IMR-90 (cell line): ENCODE results near the gene JAKMIP3. TPM values are rescaled to one million over a fixed set of nuclear protein-coding genes. Genes with fewer than 3 reads are reported as not detected.

Source experiments
- ATAC-seq: fragments of 200-7000 bp; cut with Tn5 transposase; 2 replicates; pipeline ENCODE4 v1.9.1; 2020; ENCODE audit warnings: low read depth, mild to moderate bottlenecking, moderate library complexity
- BruUV-seq: library from RNA; stranded (reverse); fragments of 400-500 nt; replicated peaks from 2 replicates; lab custom pipeline; 2021; lab: Mats Ljungman, UMichigan
- CTCF ChIA-PET: fragments of 300-600 bp; formaldehyde crosslinking; extraction: SDS; loops from one replicate; lab custom pipeline; 2021; ENCODE audit warnings: antibody characterized with exemption; lab: Yijun Ruan, JAX
- POLR2A ChIA-PET: fragments of 300-600 bp; sonication (Branson Sonifier 250); formaldehyde crosslinking; loops from one replicate; lab custom pipeline; 2022; ENCODE audit warnings: antibody characterized with exemption; ENCODE audit not compliant: unreplicated experiment; lab: Charles Lee
- DNase-seq: peaks from one replicate; pipeline ENCODE4 v3.0.0; 2013
- H2AFZ ChIP-seq: replicated peaks from 2 replicates; pipeline ENCODE3; 2013; ENCODE audit warnings: low read length, mild to moderate bottlenecking; ENCODE audit not compliant: poor library complexity
- H2AK5ac ChIP-seq: 2 replicates; pipeline ENCODE4 v1.6.1; 2013; ENCODE audit warnings: low read depth, low read length, inconsistent platforms
- H2AK9ac ChIP-seq: replicated peaks from 2 replicates; pipeline ENCODE3; 2013; ENCODE audit warnings: mild to moderate bottlenecking, low read depth, low read length, moderate library complexity; ENCODE audit not compliant: poor library complexity
- H2BK120ac ChIP-seq: 2 replicates; pipeline ENCODE4 v1.6.1; 2013; ENCODE audit warnings: low read depth, low read length, inconsistent platforms
- H2BK15ac ChIP-seq: 3 replicates; pipeline ENCODE4 v1.6.1; 2013; ENCODE audit warnings: low read depth, low read length, inconsistent platforms
- H2BK20ac ChIP-seq: 2 replicates; pipeline ENCODE4 v1.6.1; 2013; ENCODE audit warnings: low read depth, mild to moderate bottlenecking, inconsistent platforms, low read length, moderate library complexity
- H2BK5ac ChIP-seq: 2 replicates; pipeline ENCODE4 v1.6.1; 2013; ENCODE audit warnings: mild to moderate bottlenecking, low read depth, low read length, inconsistent platforms; ENCODE audit not compliant: poor library complexity, severe bottlenecking
- H3K14ac ChIP-seq: replicated peaks from 2 replicates; pipeline ENCODE4 v1.6.1; 2013; ENCODE audit warnings: low read depth, low read length, inconsistent platforms
- H3K18ac ChIP-seq: 2 replicates; pipeline ENCODE4 v1.6.1; 2013; ENCODE audit warnings: low read depth, low read length, control low read depth
- H3K23ac ChIP-seq: 2 replicates; pipeline ENCODE4 v1.6.1; 2013; ENCODE audit warnings: low read depth, low read length, inconsistent platforms
- H3K27ac ChIP-seq: 2 replicates; pipeline ENCODE4 v1.5.1; 2013; ENCODE audit warnings: mild to moderate bottlenecking, control low read depth, low read length; ENCODE audit not compliant: insufficient read depth
- H3K27me3 ChIP-seq: 2 replicates; pipeline ENCODE4 v1.6.1; 2013; ENCODE audit warnings: low read length; ENCODE audit not compliant: control insufficient read depth, insufficient read depth
- H3K36me3 ChIP-seq: 2 replicates; pipeline ENCODE4 v1.6.1; 2013; ENCODE audit warnings: low read length, mixed read lengths; ENCODE audit not compliant: control insufficient read depth, insufficient read depth
- H3K4ac ChIP-seq: 2 replicates; pipeline ENCODE4 v1.6.1; 2013; ENCODE audit warnings: low read depth, low read length, inconsistent platforms
- H3K4me1 ChIP-seq: 2 replicates; pipeline ENCODE4 v1.6.1; 2013; ENCODE audit warnings: low read length, mixed read lengths; ENCODE audit not compliant: control insufficient read depth, insufficient read depth
- H3K4me2 ChIP-seq: 2 replicates; pipeline ENCODE4 v1.6.1; 2013; ENCODE audit warnings: low read depth, mild to moderate bottlenecking, control low read depth, low read length, moderate library complexity
- H3K4me3 ChIP-seq: 2 replicates; pipeline ENCODE4 v1.5.1; 2013; ENCODE audit warnings: low read depth, mild to moderate bottlenecking, control low read depth, low read length, moderate library complexity; ENCODE audit not compliant: insufficient read depth
- H3K56ac ChIP-seq: 2 replicates; pipeline ENCODE4 v1.6.1; 2013; ENCODE audit warnings: low read length, inconsistent platforms; ENCODE audit not compliant: insufficient read depth; ENCODE audit errors: extremely low read depth
- H3K79me1 ChIP-seq, 2 experiments: 2 replicates each; pipeline ENCODE4 v1.6.1; 2013; ENCODE audit warnings: low read length in 2 of 2, inconsistent platforms in 1 of 2, low read depth in 1 of 2
- H3K9ac ChIP-seq: 2 replicates; pipeline ENCODE4 v1.6.1; 2013; ENCODE audit warnings: low read depth, low read length, control low read depth
- H3K9me1 ChIP-seq: 2 replicates; pipeline ENCODE4 v1.6.1; 2013; ENCODE audit warnings: low read length, inconsistent platforms; ENCODE audit not compliant: insufficient read depth
- H3K9me3 ChIP-seq: 2 replicates; pipeline ENCODE4 v1.6.1; 2013; ENCODE audit warnings: low read length; ENCODE audit not compliant: control insufficient read depth, insufficient read depth
- H4K20me1 ChIP-seq: 2 replicates; pipeline ENCODE4 v1.6.1; 2013; ENCODE audit warnings: low read length, inconsistent platforms; ENCODE audit not compliant: insufficient read depth
- H4K5ac ChIP-seq: 2 replicates; pipeline ENCODE4 v1.6.1; 2013; ENCODE audit warnings: mild to moderate bottlenecking, low read depth, low read length, control low read depth
- H4K8ac ChIP-seq, 2 experiments: 2 replicates each; pipeline ENCODE4 v1.6.1; 2013; ENCODE audit warnings: low read depth in 2 of 2, low read length in 2 of 2, control low read depth in 1 of 2, inconsistent platforms in 1 of 2
- H4K91ac ChIP-seq: 2 replicates; pipeline ENCODE4 v1.6.1; 2013; ENCODE audit warnings: low read depth, low read length, inconsistent platforms; ENCODE audit not compliant: insufficient read depth
- CEBPB ChIP-seq: IDR thresholded peaks from 2 replicates; pipeline ENCODE4 v1.6.1; 2012; ENCODE audit warnings: low read depth, low read length, improper control_type of control experiment
- RCOR1 ChIP-seq: IDR thresholded peaks from 2 replicates; pipeline ENCODE4 v1.6.1; 2012; ENCODE audit warnings: mild to moderate bottlenecking, low read length, improper control_type of control experiment; ENCODE audit not compliant: insufficient replicate concordance
- WGBS, 2 experiments: methylation state at CpG; one replicate each; pipeline versions ENCODE4 v1.1.5 to v1.1.7; 2013; ENCODE audit warnings: missing lambda C conversion rate in 2 of 2; ENCODE audit not compliant: insufficient read length in 1 of 2; ENCODE audit errors: extremely low coverage in 2 of 2; 5-methylcytosine and 5-hydroxymethylcytosine counted together
- dilution Hi-C: fragments of 300-500 bp; cut with HindIII; formaldehyde crosslinking; loops from one replicate; pipeline ENCODE4 v1.14.3; 2018; ENCODE audit warnings: low sequenced_read_pairs; ENCODE audit not compliant: unreplicated experiment
- in situ Hi-C: fragments of 300-500 bp; cut with MboI; formaldehyde crosslinking; loops from 3 replicates; pipeline ENCODE4 v1.14.3; 2019; ENCODE audit warnings: low sequenced_read_pairs, inconsistent platforms, mixed read lengths
- intact Hi-C: fragments of 100-400 bp; cut with micrococcal nuclease; formaldehyde crosslinking; loops from 2 replicates; pipeline ENCODE4 v1.10.0; 2022
- polyA plus RNA-seq, 3 experiments: library from polyadenylated mRNA; depleted of rRNA; stranded (reverse); fragments of >200 nt; gene quantifications; 2 replicates each; pipeline ENCODE4 v1.2.3, GENCODE V29; 2012; ENCODE audit warnings: low replicate concordance in 1 of 3
- total RNA-seq: library from RNA; depleted of rRNA; stranded (reverse); fragments of >200 nt; gene quantifications from 2 replicates; pipeline ENCODE4 v1.2.3, GENCODE V29; 2012
- TF ChIP-seq, protein P1 (sequence below): fragments of 150-350 bp; IDR thresholded peaks from 2 replicates; pipeline ENCODE4 v1.6.1; 2017; ENCODE audit warnings: mild to moderate bottlenecking, antibody characterized with exemption, low read length, low read depth

JAKMIP3 gene
- total and polyA plus RNA-seq, 2 of the 4 experiments (the other 2 are of a cell fraction): under 0.01 to 0.22 TPM

DNA sequence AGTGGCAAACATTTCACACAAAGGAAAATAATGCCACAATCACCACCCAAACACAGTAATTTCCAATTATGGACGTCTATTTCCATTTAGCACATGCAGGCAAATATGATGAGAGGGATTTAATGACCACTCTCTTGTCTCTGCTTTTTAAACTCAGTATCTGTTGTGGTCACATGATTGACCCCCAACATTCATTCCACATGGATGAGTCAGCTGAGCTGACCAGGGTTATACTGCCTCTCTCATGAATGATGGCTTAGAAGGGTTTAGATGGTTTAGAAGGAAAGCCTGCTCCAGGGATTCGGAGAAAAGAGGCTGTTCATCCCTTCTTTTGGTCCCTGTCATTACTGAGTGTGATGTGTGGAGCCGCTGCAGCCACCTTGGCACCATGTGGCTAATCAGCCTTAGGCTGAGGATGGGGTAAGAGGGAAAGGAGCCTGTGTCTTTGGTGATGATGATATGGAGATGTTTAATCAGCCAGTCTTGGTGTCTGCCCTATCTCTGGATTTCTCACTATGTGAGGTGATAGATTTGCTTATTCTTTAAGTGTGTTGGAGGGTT lies 38.2 kb upstream of the JAKMIP3 start:
- no peak overlapping the region for H3K18ac ChIP-seq
- H3K4me1 ChIP-seq: no peaks in the 10 kb centered on the region
- dilution Hi-C loops: no loop called here
- no peaks in the 10 kb centered on the region for H4K20me1 ChIP-seq
- H3K4ac ChIP-seq: no peak overlapping the region
- peaks cover 37% of the 10 kb centered on the region for H3K27me3 ChIP-seq
- no peaks in the 10 kb centered on the region for H3K9me1 ChIP-seq
- H3K27ac ChIP-seq: no peak overlapping the region
- H2BK15ac ChIP-seq: no peak overlapping the region
- no peak overlapping the region for H3K4me3 ChIP-seq
- no peaks in the 10 kb centered on the region for H3K79me1 ChIP-seq
- WGBS, 2 experiments: 60% methylated on average over 1 of the region's 3 CpGs; no CpG with 5 or more reads in 1 of the 2 experiments
- no peak overlapping the region for H2AFZ ChIP-seq
- H2BK5ac ChIP-seq: no peak overlapping the region
- no peaks in the 10 kb centered on the region for H3K9me3 ChIP-seq
- H2BK20ac ChIP-seq: no peak overlapping the region
- ATAC-seq: peak; percentile 27; the same call in 1 of the 2 replicates
- no peaks in the 10 kb centered on the region for H3K36me3 ChIP-seq
- H3K4me2 ChIP-seq: no peak overlapping the region
- intact Hi-C loops: no loop called here
- H2AK9ac ChIP-seq: no peak overlapping the region
- no peak overlapping the region for H3K56ac ChIP-seq
- POLR2A ChIA-PET: no interaction called here
- no peak overlapping the region for H3K14ac ChIP-seq
- H3K23ac ChIP-seq: no peak overlapping the region
- BruUV-seq: no TSS peak
- CTCF ChIA-PET: no interaction called here
- no peak overlapping the region for H2BK120ac ChIP-seq
- no peak overlapping the region for H4K91ac ChIP-seq
- in situ Hi-C loops: no loop called here
- H4K8ac ChIP-seq: no peak overlapping the region
- no peak overlapping the region for H4K5ac ChIP-seq
- no peak overlapping the region for H3K9ac ChIP-seq
- H2AK5ac ChIP-seq: no peak overlapping the region
- peak; percentile 53 for DNase-seq
- no peak for TF ChIP-seq RCOR1
- no peak for TF ChIP-seq CEBPB
- TF ChIP-seq, protein P1, sequence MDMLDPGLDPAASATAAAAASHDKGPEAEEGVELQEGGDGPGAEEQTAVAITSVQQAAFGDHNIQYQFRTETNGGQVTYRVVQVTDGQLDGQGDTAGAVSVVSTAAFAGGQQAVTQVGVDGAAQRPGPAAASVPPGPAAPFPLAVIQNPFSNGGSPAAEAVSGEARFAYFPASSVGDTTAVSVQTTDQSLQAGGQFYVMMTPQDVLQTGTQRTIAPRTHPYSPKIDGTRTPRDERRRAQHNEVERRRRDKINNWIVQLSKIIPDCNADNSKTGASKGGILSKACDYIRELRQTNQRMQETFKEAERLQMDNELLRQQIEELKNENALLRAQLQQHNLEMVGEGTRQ: peak; percentile 53
